Urothelium cell line (cell line): ENCODE data around the gene DCX.
"Not testable (repeated sequence)": the region's sequence is repeated elsewhere in the genome, so short reads cannot be mapped to it uniquely, and the experiment has no call there.

ENCODE experiments used
- DNase-seq: peaks from one replicate; pipeline ENCODE4 v3.0.0; 2011; ENCODE audit warnings: low spot score, mixed read lengths
- FAIRE-seq: peaks from 2 replicates; lab custom pipeline; 2011; peaks lifted over from hg19 to GRCh38; lab: Jason Lieb, UNC

DCX gene

GRCh38 chrX:111375747-111376146 lies 36.2 kb downstream of the DCX start:
- no peak for FAIRE-seq
- peak; percentile 1 for DNase-seq

- no peak for FAIRE-seq
- no peak for DNase-seq
Observed at GRCh38 chrX:111372086-111372485, 39.9 kb downstream of the DCX start.

GRCh38 chrX:111365770-111366325 lies 46.1 kb downstream of the DCX start:
- FAIRE-seq = no peak
- no peak for DNase-seq

- FAIRE-seq (no peak), DNase-seq (no peak)
Observed at GRCh38 chrX:111363741-111364140, 48.3 kb downstream of the DCX start.

- no peak for DNase-seq
- no peak for FAIRE-seq
Observed at GRCh38 chrX:111361751-111362150, 50.2 kb downstream of the DCX start.

- DNase-seq (no peak), FAIRE-seq (no peak)
Observed at GRCh38 chrX:111360839-111361238, 51.2 kb downstream of the DCX start.

- FAIRE-seq (no peak), DNase-seq (no peak)
Observed at GRCh38 chrX:111355523-111356115, 56.4 kb downstream of the DCX start.

GRCh38 chrX:111354496-111354895 lies 57.5 kb downstream of the DCX start:
- DNase-seq = no peak
- FAIRE-seq = no peak

- DNase-seq (no peak), FAIRE-seq (no peak)
Observed at GRCh38 chrX:111353793-111354192, 58.2 kb downstream of the DCX start.

GRCh38 chrX:111352424-111352823 lies 59.6 kb downstream of the DCX start:
- DNase-seq (peak; percentile 36), FAIRE-seq (no peak)

- DNase-seq (no peak), FAIRE-seq (no peak)
Observed at GRCh38 chrX:111349934-111350333, 62.1 kb downstream of the DCX start.

- FAIRE-seq = no peak
- DNase-seq = no peak
Observed at GRCh38 chrX:111349101-111349500, 62.9 kb downstream of the DCX start.

GRCh38 chrX:111348429-111348828 lies 63.6 kb downstream of the DCX start:
- DNase-seq = no peak
- FAIRE-seq = no peak

- not testable (repeated sequence) for FAIRE-seq, DNase-seq
Observed at GRCh38 chrX:111346150-111346549, 65.8 kb downstream of the DCX start.

- FAIRE-seq (no peak), DNase-seq (no peak)
Observed at GRCh38 chrX:111340054-111340453, 71.9 kb downstream of the DCX start.

- DNase-seq (no peak), FAIRE-seq (no peak)
Observed at GRCh38 chrX:111339212-111339611, 72.8 kb downstream of the DCX start.

- no peak for FAIRE-seq
- DNase-seq = no peak
Observed at GRCh38 chrX:111338095-111338698, 73.8 kb downstream of the DCX start.

- DNase-seq (no peak), FAIRE-seq (no peak)
Observed at GRCh38 chrX:111337067-111337637, 74.8 kb downstream of the DCX start.

- FAIRE-seq = no peak
- no peak for DNase-seq
Observed at GRCh38 chrX:111336141-111336540, 75.9 kb downstream of the DCX start.

- DNase-seq (no peak), FAIRE-seq (no peak)
Observed at GRCh38 chrX:111329370-111329769, 82.6 kb downstream of the DCX start.

GRCh38 chrX:111328858-111329257 lies 83.1 kb downstream of the DCX start:
- DNase-seq (no peak), FAIRE-seq (no peak)

- FAIRE-seq = no peak
- DNase-seq = no peak
Observed at GRCh38 chrX:111322231-111322855, 89.6 kb downstream of the DCX start.
